LNCAP (cell line): ENCODE results near the gene CCDC61.

ENCODE experiments used
- CTCF ChIP-seq: fragments of 450-650 bp; IDR thresholded peaks from 2 replicates; pipeline ENCODE4 v1.5.1; 2017; ENCODE audit warnings: mild to moderate bottlenecking

CCDC61 gene

GRCh38 chr19:46058778-46059177 is 63.5 kb downstream of the CCDC61 start:
- TF ChIP-seq CTCF: no peak

- TF ChIP-seq CTCF: no peak
Measured at GRCh38 chr19:46060012-46060411, 64.7 kb downstream of the CCDC61 start.

- no peak for TF ChIP-seq CTCF
Measured at GRCh38 chr19:46063201-46063600, 67.9 kb downstream of the CCDC61 start.

- no peak for TF ChIP-seq CTCF
Measured at GRCh38 chr19:46065486-46066071, 70.3 kb downstream of the CCDC61 start.

- no peak for TF ChIP-seq CTCF
Measured at GRCh38 chr19:46066471-46066870, 71.2 kb downstream of the CCDC61 start.

GRCh38 chr19:46067691-46068090 is 72.4 kb downstream of the CCDC61 start:
- TF ChIP-seq CTCF: no peak
